PFSK-1 (cell line): ENCODE measurements around the gene FBLN1.

Experiments used
- FOXP2 ChIP-seq: optimal IDR thresholded peaks from 2 replicates; pipeline ENCODE3; 2011; ENCODE audit warnings: borderline replicate concordance, control low read depth, inconsistent platforms; ENCODE audit not compliant: insufficient read depth; ENCODE audit errors: extremely low read length, extremely low read depth
- POLR2AphosphoS5 ChIP-seq: IDR thresholded peaks from 2 replicates; pipeline ENCODE4 v1.6.1; 2012; ENCODE audit warnings: low read depth, mild to moderate bottlenecking, control low read depth, low read length, moderate library complexity
- SIN3A ChIP-seq: IDR thresholded peaks from 2 replicates; pipeline ENCODE4 v1.6.1; 2012; ENCODE audit warnings: mild to moderate bottlenecking, low read length, moderate library complexity, borderline replicate concordance; ENCODE audit not compliant: insufficient read depth
- TAF1 ChIP-seq: IDR thresholded peaks from 2 replicates; pipeline ENCODE4 v1.6.1; 2012; ENCODE audit warnings: low read length, control low read depth, borderline replicate concordance; ENCODE audit not compliant: insufficient read depth
- TF ChIP-seq, protein P1 (sequence below), 2 experiments: IDR thresholded peaks; 2 replicates each; pipeline versions ENCODE4 v1.6.1 to v1.8.0; 2011 to 2012; ENCODE audit warnings: low read depth in 2 of 2, low read length in 2 of 2, control low read depth in 1 of 2, inconsistent platforms in 1 of 2, mild to moderate bottlenecking in 1 of 2, moderate library complexity in 1 of 2; ENCODE audit not compliant: insufficient read depth in 1 of 2

The FBLN1 gene

DNA sequence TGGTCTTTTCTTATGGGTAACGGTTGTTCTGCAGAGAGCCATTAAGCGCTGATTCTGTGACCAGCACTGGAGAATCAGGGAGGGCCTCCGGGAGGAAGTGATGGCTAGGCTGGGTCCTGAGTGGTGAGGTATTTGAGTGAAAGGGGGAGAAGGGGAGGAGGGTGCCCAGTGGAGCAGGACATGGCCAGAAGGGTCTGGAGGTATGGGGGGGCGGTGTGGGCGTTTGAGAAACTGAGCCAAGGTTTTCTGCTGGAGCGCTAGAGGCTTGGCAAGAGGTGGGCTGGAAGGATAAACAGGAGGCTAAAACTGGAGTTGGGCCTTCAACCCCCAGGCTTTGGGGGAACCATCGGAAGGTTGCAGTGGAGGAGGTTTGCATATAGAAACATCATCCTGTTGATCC lies 72.5 kb downstream of the FBLN1 start:
- no peak for TF ChIP-seq SIN3A
- no peak for TF ChIP-seq TAF1
- no peak for TF ChIP-seq FOXP2
- no peak for TF ChIP-seq POLR2AphosphoS5
- TF ChIP-seq, protein P1, sequence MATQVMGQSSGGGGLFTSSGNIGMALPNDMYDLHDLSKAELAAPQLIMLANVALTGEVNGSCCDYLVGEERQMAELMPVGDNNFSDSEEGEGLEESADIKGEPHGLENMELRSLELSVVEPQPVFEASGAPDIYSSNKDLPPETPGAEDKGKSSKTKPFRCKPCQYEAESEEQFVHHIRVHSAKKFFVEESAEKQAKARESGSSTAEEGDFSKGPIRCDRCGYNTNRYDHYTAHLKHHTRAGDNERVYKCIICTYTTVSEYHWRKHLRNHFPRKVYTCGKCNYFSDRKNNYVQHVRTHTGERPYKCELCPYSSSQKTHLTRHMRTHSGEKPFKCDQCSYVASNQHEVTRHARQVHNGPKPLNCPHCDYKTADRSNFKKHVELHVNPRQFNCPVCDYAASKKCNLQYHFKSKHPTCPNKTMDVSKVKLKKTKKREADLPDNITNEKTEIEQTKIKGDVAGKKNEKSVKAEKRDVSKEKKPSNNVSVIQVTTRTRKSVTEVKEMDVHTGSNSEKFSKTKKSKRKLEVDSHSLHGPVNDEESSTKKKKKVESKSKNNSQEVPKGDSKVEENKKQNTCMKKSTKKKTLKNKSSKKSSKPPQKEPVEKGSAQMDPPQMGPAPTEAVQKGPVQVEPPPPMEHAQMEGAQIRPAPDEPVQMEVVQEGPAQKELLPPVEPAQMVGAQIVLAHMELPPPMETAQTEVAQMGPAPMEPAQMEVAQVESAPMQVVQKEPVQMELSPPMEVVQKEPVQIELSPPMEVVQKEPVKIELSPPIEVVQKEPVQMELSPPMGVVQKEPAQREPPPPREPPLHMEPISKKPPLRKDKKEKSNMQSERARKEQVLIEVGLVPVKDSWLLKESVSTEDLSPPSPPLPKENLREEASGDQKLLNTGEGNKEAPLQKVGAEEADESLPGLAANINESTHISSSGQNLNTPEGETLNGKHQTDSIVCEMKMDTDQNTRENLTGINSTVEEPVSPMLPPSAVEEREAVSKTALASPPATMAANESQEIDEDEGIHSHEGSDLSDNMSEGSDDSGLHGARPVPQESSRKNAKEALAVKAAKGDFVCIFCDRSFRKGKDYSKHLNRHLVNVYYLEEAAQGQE (IDR thresholded peaks at IDR 0.05; ENCODE audit: insufficient read depth in 1 of 2, low read depth in 2 of 2, low read length in 2 of 2) = no peak

DNA sequence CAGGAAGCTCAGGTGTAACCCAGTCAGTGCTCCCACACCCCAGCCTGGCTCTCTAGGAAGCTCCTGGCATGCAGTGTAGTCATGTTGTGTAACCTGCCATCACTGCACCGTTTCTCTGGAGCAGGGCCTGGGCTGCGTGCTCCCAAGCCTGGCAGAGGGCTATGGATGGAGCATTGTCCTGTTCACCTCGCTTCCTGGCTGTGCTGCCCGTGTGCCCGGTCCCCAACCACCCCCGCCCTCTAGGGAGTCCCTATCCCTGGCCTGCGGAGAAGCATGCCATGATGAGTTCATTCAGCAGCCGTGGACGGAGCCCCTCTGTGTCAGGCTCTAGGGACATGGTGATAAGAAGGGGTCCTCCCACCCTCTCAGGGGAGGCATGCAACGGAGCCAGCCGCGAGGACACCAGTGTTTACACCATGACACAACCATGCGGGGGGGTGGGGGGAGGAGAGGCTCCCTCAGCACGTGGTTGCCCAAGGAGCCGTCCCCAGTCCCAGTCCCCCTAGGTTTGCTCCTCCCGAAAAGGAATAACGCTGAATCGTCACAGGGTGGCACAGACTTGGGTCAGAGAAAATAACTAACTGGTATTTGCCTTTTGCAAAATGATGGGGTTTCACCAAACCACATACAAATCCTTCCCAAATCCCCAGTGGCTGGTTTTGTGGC lies 73.1 kb downstream of the FBLN1 start:
- no peak for TF ChIP-seq FOXP2
- TF ChIP-seq TAF1 = no peak
- TF ChIP-seq POLR2AphosphoS5 = no peak
- TF ChIP-seq, protein P1 (IDR thresholded peaks at IDR 0.05; ENCODE audit: insufficient read depth in 1 of 2, low read depth in 2 of 2, low read length in 2 of 2) = no peak
- no peak for TF ChIP-seq SIN3A

DNA sequence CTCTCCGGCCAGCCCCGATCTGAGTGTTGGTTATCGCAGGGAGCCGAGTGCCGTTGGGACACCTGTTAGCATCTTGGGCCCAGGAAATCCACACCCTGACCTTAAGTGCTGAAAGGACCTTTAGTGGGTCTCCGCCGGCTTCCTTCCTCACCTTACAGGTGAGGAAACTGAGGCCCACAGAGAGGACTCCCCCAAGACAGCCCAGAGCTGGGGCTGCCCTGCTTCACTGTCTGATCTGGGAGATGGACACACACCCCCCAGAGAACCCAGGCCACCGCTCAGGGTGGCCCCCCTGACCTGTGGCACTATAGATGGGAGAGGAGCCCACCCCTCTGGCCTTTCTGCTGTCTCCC lies 73.6 kb downstream of the FBLN1 start:
- TF ChIP-seq, protein P1 (IDR thresholded peaks at IDR 0.05; ENCODE audit: insufficient read depth in 1 of 2, low read depth in 2 of 2, low read length in 2 of 2) = no peak
- no peak for TF ChIP-seq POLR2AphosphoS5
- no peak for TF ChIP-seq FOXP2
- TF ChIP-seq SIN3A = no peak
- TF ChIP-seq TAF1 = no peak

DNA sequence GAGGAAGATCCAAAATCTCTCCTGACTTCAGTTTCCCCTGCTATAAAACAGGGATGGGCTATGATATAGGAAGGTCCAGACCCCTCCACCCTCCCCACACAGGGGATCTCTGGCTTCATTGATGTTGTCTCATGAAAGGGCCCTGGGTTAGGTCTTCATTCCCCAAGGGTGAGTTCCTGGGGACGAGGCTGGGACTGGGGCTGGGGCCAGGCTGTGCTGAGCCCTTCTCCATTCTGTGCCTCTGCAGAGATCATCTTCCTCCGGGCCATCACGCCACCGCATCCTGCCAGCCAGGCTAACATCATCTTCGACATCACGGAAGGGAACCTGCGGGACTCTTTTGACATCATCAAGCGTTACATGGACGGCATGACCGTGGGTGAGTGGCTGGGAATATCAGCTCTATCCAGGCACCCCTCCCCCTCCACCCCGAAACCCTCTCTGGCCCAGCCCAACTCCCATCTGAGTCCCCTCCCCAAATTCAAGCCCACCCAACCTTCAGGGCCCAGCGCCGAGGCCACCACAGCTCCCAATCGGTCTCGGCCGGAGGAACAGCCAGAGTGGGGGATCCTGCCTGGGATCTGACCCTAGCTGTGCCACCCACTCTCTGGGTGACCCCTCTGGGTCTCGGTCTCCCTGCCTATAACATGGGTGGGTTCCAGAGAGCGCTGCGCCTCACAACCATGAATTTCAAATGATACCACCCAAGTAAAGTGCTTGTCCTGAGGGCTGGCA lies 74.2 kb downstream of the FBLN1 start:
- TF ChIP-seq, protein P1 (IDR thresholded peaks at IDR 0.05; ENCODE audit: insufficient read depth in 1 of 2, low read depth in 2 of 2, low read length in 2 of 2) = no peak
- TF ChIP-seq TAF1 (no peak), SIN3A (no peak), POLR2AphosphoS5 (no peak), FOXP2 (no peak)
